Stimulated activated CD4-positive, alpha-beta T cell treated with anti-CD3 and anti-CD28 coated beads, Interleukin-15, amount 100 ng/mL, for 1 hour (primary cell): ENCODE results near the gene CHST6.
"Not testable (repeated sequence)": the region's sequence is repeated elsewhere in the genome, so short reads cannot be mapped to it uniquely, and the experiment has no call there.

ENCODE experiments used
- DNase-seq, 2 donors: peaks; one replicate each; pipeline ENCODE4 v3.0.0-alpha.2; 2020; ENCODE audit warnings: low read depth in 1 of 2, low spot score in 1 of 2

The CHST6 gene

DNA sequence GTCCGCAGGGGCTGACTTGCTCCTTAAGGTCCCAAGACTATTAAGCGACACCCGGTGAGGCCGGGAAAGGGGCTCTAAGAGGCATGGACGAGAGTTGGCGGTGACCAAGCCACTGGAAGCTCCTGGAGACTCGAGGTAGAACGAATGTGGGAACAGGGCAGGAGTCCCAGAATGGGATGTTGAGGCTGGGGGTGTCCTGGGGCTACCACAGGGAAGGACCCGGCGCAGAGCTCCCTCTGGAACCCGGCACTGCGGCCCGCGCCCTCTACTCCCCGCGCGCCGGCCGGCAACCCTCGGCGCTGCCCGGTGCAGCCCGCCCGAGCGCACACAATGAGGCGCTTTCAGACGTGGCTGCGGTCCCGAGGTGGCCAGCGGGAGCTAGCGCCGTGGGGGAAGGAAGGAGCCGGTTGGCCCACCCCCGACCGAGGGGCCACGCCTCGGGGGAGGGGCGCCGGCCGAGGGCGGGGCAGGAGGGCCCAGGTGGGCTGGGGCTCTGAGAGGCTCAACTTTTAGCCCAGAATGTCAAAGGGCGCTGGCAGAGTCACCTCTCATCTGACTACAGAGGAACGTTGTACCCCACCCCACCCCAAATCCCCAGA is at the start of gene CHST6:
Gene CHST6, minus strand, starts transcription at position 366 of the 599 bp plus-strand sequence. CDS start 15,613 bp downstream, outside the sequence.
- DNase-seq = peak in 1 of 2 donors; percentile 10

DNA sequence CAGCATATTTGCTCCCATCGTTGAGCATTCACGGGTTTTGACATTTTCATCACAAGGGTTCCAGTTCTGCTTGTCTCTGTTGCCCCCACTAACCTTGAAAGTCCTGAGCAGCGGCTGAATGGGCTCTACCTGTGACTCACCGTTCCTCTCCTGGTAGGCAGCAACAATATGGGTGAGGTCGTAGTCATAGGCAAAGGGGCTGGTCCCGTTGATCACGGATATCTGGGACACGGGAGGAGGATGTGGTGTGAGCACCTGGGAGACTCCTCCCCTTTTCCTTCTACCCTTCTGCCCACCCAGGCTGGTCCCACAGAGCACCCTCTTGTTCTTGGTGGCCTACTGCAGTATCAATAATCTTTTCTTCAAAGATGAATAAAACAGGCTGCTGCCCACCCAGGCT is 47.2 kb upstream of the CHST6 start:
- not testable (repeated sequence) for DNase-seq

DNA sequence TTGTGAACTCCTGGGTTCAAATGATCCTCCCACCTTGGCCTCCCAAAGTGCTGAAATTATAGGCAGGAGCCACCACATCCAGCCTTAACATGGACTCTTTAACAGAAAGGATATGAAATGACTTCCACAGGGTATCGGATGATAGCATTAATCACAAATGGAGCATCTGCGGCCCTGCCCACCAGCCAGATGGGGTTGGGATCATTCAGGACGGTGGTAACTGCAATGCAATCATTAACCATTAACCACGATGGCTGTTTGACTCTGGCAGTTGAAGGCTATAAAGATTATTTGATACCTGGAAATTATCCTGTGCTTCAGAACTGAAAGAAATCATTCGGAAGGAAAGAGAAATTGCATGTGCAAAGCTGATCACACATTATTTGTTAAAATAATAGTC is 46.0 kb upstream of the CHST6 start:
- DNase-seq = no peak

DNA sequence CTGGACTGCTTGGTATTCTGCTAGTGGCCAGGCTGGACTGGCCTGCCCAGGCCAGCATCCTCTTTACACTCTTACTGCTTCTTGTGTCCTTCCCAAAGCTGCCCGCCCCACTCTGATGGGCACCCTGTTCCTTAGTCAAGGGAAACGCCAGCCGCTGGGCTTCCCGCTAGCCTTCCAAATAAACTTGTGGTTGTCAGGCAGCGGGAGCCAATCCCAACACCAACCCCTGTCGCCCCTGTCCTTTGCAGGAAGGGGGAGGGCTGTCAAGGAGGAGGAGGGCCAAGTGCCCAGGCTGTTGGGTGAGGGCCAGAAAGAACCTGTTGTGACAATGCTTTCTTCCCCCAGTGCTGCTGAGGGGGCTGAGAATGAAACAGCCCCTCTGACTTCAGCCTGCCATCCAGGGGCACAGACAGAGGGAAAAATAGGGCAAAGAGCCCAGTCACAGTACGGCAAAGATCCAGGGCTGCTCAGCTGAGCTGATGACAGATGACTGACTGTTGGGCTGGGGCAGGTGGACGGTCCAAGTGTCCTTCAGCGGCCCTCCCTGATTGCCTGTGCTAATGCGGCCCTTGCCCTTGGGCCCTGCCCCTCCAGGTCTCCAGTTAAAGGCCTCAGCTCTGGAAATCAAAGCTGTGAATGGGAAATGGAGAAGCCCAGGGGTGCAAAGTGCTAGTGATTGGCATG is 43.8 kb upstream of the CHST6 start:
- not testable (repeated sequence) for DNase-seq

DNA sequence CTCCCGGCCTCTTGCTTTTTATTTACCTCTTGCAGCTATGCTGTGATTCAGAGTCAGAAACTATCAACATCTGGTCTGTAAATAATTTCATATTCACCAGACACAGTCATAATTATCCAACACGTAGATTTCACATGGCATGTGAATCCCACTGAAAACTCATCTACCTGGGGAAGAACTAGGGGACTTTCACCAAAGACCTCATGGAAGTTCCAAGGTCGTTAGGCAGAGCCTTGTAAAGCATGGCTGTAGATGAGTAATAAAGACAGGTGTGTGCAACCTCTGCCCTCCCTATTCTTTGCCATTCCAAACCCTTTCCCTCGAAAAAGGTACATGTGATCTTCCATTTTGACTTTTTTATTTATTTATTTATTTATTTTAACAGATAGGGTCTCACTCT is 42.5 kb upstream of the CHST6 start:
- DNase-seq = no peak

- no peak for DNase-seq
These were observed 40.7 kb upstream of the CHST6 start, which contains the start of gene CHST5 for GRCh38 chr16:75535901-75536300. TSS of gene CHST5 (minus strand) at chr16:75536108. CDS start at chr16:75530384, 5,724 bp downstream.

DNA sequence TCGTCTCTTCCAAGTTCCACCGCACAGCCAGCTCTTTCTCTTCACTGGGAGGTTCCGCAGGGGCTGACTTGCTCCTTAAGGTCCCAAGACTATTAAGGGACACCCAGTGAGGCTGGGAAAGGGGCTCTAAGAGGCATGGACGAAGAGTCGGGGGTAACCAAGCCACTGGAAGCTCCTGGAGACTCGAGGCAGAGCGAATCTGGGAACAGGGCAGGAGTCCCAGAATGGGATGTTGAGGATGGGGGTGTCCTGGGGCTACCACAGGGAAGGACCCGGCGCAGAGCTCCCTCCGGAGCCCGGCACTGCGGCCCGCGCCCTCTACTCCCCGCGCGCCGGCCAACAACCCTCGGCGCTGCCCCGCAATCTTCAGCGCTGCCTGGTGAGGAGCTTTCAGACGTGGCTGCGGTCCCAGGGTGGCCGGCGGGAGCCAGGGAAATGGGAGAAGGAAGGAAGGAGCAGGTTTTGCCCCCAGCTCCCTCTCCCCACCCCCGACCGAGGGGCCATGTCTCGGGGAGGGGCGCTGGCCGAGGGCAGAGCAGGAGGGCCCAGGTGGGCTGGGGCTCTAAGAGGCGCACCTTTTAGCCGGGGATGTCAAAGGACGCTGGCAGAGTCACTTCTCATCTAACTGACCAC is 40.1 kb upstream of the CHST6 start:
- DNase-seq = no peak

DNA sequence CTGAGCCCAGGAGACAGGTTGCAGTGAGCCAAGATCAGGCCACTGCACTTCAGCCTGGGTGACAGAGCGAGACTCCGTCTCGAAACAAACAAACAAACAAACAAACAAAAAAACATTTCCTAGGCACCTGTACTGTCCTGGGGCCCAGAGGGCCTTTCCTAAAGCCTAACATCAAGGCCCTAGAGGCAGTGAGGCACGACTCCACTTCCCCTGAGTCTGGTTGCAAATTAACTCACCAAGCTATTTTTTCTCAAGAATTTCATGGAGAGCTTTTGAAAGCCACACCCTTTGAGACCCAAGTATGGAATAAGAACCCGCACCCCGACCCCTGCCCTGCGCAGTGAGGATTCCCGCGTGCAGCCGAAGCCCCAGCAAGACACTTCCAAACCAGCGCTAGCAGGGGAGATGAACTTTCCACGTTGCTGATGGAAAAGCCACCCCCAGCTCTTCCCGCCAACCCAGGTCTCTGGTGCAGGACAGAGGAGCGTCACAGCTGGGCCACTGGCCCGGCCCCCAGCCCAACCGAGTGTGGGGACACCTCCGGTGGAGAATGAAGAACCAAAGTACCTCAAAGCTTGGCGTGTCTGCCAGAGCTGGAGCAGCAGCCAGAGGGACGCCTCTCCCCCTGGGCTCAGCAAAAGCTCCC is 39.4 kb upstream of the CHST6 start:
- no peak for DNase-seq

- DNase-seq = no peak
These were observed 37.5 kb upstream of the CHST6 start for GRCh38 chr16:75532791-75533190.

GRCh38 chr16:75532142-75532765 is 37.0 kb upstream of the CHST6 start:
- DNase-seq = no peak

DNA sequence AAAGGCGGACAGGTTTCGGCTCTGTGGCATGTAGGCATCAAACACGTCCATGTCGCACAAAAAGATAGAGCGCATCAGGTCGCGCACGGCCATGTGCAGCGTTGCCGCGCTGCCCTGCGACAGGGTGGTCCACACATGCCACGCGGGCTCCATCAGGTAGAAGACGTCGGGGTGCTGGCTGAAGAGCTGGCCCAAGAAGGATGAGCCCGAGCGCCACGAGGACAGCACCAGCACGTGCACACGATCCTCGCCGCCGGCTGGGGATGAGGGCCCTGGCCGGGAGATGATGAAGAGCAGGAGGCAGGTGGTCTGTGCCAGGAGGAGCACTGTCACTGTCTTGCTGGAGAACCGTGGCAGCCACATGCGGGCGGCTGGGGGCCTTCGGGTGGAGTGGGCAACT is 34.7 kb upstream of the CHST6 start:
- no peak for DNase-seq

DNA sequence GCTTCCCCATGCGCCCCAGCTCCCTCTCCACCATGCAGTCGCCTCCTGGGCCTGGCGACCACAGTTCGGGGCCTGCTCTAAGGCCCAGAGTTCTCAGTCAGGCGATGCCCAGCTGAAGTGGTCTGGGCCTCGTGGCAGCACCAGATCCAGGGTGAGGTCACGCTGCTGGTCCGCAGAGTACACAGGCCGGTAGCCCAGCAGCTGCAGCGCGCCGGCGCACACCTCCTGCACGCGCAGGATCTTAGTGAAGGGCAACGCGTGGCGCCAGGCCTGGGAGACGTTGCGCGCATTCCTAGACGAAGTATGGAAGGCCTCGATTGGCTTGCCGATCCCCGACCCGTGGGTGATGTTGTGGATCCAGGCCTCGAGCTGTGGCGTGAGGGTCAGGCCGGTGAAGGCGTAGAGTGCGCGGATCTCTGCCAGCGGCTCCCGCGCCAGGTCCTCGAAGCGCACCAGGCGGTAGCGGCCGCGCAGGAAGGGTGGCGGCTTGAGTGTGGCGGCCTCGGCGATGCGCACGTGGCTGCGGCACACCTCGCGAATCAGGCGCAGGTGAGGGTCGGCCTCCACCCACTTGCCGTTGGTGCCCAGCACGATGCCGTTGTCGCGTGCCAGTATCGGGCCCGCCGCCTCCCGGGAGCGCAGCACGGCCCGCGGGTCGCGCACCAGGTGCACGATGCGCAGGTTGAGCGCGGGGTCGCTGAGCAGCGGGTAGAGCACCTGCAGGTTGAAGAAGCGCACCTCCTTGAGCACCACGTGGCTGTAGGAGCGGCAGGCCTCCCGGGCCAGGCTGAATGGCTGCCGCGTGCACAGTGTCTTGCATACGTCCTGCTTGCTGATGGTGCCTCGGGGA is 34.0 kb upstream of the CHST6 start:
- DNase-seq = no peak

DNA sequence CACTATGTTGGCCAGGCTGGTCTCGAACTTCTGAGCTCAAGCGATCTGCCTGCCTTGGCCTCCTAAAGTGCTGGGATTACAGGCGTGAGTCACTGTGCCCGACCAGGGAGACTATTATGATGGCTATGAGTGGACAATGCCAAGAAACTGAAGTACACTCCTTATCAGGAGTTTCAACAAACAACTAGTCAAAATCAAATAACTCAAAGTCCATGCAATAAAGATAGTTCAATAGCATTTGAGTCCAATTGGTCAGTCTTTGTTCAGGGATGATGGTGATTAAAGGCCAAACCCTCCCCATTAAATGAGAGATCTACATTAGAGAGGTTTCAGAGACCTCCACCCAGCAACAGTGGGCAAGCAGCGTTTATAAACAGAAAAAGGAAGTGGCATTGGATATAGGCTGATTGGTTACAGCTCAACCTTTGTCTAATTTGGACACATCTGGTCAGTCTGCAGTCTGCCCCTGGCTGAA is 32.6 kb upstream of the CHST6 start:
- no peak for DNase-seq

- no peak for DNase-seq
These were observed 31.0 kb upstream of the CHST6 start for GRCh38 chr16:75526032-75526790.

GRCh38 chr16:75519175-75519574 is 23.9 kb upstream of the CHST6 start:
- no peak for DNase-seq

DNA sequence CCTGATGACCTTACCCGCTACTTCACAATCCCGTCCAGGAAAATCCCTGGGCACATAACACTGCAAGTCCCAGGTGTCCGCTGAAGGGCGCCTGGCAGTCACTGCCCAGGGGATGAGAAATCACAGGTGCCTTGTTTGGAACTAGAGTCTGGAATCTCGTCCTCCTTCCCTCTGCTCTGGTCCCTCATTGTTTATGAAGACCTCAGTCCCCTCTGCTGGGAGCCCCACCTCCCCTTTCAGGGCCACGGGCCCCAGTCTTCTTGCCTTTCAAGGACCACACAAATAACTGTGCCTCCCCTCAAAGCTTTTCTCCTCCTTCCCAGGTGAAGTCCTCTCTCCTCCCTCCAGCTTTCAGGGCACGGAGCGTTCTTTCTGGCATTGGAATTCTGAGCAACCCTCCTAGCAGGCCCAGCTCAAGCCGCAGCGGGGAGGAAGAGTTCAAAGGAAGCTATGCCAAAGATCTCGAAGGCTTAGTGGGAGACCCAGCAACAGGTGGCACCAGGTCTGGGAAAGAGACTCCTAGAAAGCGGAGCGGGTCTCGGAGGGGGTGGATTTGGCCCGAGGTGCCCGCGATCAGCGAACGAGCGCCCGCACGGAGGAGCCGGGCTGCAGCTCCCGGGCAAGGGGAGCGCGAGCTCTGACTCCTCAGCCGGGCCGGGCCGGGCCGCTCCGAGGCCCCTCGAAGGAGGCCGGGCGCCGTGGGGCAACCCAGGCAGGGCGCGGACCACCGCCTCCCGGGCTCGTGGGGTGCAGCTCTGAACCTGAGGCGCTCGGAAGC is 21.1 kb upstream of the CHST6 start:
- peak in 1 of 2 donors; percentile 6 for DNase-seq

- no peak for DNase-seq
These were observed 19.1 kb upstream of the CHST6 start for GRCh38 chr16:75514296-75514695.

GRCh38 chr16:75506574-75506973 is 11.3 kb upstream of the CHST6 start:
- DNase-seq = no peak

- no peak for DNase-seq
These were observed 10.9 kb upstream of the CHST6 start for GRCh38 chr16:75506107-75506506.
